ENCODE measurements around the gene TNK2.

The TNK2 gene

DNA sequence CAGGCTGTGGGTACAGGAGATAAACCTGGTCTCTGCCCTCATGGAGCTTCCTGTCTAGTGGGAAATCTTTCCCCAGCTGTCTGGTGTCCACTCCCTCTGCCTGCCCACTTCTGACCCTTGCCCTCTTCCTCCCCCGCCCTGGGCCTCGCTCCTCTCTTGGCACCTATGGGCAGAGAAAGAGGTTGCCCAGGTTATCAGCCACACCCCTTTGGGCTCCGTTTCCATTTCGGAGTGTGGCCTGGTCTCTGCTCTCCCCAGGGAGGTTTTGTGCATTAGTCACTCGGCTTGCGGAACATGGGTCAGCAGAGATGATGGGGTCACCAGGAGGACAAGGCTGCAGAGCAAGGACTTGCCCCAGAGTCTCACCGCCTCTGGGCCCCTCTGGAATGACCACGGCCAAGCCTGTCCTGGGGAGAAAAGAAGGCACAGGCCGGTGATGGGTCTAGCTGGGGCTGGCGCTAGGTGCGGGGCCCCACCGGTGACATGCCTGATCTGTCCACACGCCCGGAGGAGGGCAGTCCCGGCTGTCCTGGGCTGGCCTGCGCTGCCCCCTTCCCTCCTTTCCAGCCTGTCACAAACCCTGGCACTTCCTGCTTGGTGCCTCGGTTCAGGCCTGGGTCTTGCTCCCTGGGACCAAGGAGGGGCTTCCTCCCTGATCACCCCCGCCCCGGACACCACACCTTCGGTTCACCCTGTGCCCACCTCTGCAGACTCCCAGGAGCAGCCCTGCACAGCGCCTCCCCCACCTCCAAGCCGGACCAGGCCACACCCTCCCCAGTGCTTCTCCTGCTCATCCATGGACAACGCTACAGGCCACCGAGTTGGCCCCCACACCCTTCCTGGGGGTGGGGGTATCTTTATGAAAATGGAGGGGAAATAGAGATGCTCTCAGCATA, 61.0 kb downstream of the TNK2 start:
- H3K9me3 ChIP-seq (ENCODE audit: low read length): peaks cover 2% of the 10 kb centered on the region
- no peaks in the 10 kb centered on the region for H3K36me3 ChIP-seq (ENCODE audit: insufficient read depth, low read length)
- peaks cover 2% of the 10 kb centered on the region for H3K4me1 ChIP-seq (ENCODE audit: insufficient read depth, low read length)
- H2AFZ ChIP-seq (ENCODE audit: low read depth, low read length): no peak overlapping the region
- no peak overlapping the region for H3K4me3 ChIP-seq (ENCODE audit: low read length)
- H3K27me3 ChIP-seq (ENCODE audit: insufficient read depth, low read length): peaks cover under 1% of the 10 kb centered on the region

DNA sequence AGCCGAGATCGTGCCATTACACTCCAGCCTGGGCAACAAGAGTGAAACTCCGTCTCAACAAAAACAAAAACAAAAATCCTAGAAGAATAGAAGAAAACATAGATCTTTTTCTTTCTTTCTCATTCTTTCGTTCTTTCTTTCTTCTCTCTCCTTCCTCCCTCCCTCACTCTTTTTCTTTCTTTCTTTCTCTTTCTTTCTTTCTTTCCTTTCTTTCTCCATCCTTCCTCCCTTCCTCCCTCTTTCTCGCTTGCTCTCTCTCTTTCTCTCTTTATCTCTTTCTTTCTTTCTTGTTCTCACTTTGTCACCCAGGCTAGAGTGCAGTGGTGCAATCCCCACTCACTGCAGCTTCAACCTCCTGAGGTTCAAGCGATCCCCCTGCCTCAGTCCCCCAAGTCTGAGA, 62.9 kb downstream of the TNK2 start:
- Histone ChIP-seq H3K27me3 (ENCODE audit: insufficient read depth, low read length) (no peaks in the 10 kb centered on the region), H3K4me3 (ENCODE audit: low read length) (no peak overlapping the region), H3K36me3 (ENCODE audit: insufficient read depth, low read length) (no peaks in the 10 kb centered on the region), H3K9me3 (ENCODE audit: low read length) (peaks cover 2% of the 10 kb centered on the region), H3K4me1 (ENCODE audit: insufficient read depth, low read length) (no peaks in the 10 kb centered on the region), H2AFZ (ENCODE audit: low read depth, low read length) (no peak overlapping the region)

DNA sequence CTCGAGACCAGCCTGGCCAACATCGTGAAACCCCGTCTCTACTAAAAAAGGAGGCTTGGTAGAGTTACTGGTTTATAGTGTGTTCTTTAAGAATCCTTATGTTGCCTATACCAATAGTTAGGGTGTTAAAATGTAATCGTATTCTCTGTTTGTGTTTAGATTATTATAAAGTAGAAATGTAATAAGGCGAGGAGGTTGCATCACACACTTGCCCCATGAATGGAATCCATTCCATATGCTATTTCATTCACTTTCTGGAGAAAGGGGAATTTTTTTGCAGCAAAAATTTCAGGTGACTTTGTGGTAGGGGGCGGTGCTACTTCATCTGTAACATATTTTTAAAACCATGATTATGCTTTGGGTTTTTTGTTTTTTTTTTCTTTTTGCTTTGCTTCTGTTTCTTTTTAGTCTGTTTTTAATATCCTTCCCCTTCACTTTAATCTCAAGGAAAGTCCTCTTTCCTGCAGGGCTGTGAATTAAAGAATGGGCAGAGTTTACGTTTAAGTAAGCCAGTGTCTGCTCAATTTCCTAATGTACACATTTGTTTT, 63.6 kb downstream of the TNK2 start:
- Histone ChIP-seq H3K9me3 (ENCODE audit: low read length) (peaks cover 2% of the 10 kb centered on the region), H3K27me3 (ENCODE audit: insufficient read depth, low read length) (peaks cover 1% of the 10 kb centered on the region), H3K4me3 (ENCODE audit: low read length) (no peak overlapping the region), H2AFZ (ENCODE audit: low read depth, low read length) (no peak overlapping the region), H3K36me3 (ENCODE audit: insufficient read depth, low read length) (no peaks in the 10 kb centered on the region), H3K4me1 (ENCODE audit: insufficient read depth, low read length) (peaks cover 1% of the 10 kb centered on the region)

DNA sequence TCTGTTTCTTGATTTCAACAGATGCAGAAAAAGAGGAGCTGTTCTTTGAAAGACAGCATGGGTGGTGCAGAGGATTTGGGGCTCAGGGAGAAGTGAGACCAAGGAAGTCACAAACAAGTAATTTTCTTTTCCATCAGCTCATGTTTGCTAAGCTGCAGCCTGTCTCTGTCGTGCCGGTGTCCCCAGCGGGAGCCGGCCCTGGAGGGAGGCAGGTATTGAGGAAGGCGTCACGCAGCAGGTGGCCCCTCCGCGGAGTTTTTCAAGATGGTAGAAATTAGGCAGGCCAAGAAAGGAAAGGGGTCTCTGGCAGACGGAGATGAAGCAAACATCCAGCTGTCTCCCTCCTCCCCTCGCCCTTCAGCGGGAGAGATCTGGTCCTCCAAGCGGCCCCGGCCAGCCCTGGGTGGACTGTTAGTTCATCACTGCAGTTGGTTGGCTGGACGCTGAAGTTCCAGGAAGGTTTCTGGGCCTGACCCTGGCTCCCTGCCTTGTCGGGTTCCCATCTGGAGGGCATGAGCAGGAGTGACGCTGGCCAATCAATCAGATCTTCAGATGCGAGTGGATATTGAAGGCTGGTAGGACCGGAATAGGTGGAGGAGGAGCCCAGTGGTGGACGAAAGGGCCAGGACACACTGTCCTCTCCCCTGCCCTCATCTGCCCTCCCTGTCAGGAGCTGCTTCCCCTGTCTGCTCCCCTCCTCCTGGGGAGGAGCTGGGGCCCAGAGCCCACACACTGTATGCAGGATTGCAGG, 68.9 kb downstream of the TNK2 start:
- no peaks in the 10 kb centered on the region for H3K36me3 ChIP-seq (ENCODE audit: insufficient read depth, low read length)

DNA sequence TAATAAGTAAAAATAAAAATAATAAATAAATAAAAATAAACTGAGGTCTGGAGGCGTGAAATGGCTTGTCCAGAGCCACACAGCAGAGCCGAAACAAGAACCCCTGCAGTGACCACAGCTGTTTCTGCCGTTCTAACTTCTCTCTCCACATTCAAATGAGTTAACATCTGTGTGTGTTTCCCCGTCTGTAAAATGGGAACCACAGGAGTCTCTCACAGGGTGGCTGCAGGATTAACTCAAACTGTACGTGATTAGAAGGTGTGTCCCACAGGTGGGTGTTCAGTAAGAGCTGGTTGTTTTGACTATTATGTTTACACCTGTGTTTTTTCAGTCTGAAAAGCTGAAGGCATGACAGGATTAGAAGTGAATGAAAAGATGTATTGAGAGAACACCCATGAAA, 69.6 kb downstream of the TNK2 start:
- H3K9me3 ChIP-seq (ENCODE audit: low read length): peaks cover 4% of the 10 kb centered on the region
- H3K4me3 ChIP-seq (ENCODE audit: low read length): no peak overlapping the region
- H3K36me3 ChIP-seq (ENCODE audit: insufficient read depth, low read length): no peaks in the 10 kb centered on the region
- H2AFZ ChIP-seq (ENCODE audit: low read depth, low read length): no peak overlapping the region
- peaks cover 2% of the 10 kb centered on the region for H3K4me1 ChIP-seq (ENCODE audit: insufficient read depth, low read length)
- H3K27me3 ChIP-seq (ENCODE audit: insufficient read depth, low read length): peaks cover 5% of the 10 kb centered on the region

More for the DNA sequence above, 68.9 kb downstream of the TNK2 start:
- H3K9me3 ChIP-seq (ENCODE audit: low read length): peaks cover 4% of the 10 kb centered on the region
- H3K27me3 ChIP-seq (ENCODE audit: insufficient read depth, low read length): peaks cover 5% of the 10 kb centered on the region
- H3K4me3 ChIP-seq (ENCODE audit: low read length): no peak overlapping the region
- H2AFZ ChIP-seq (ENCODE audit: low read depth, low read length): no peak overlapping the region
- H3K4me1 ChIP-seq (ENCODE audit: insufficient read depth, low read length): peaks cover 2% of the 10 kb centered on the region

DNA sequence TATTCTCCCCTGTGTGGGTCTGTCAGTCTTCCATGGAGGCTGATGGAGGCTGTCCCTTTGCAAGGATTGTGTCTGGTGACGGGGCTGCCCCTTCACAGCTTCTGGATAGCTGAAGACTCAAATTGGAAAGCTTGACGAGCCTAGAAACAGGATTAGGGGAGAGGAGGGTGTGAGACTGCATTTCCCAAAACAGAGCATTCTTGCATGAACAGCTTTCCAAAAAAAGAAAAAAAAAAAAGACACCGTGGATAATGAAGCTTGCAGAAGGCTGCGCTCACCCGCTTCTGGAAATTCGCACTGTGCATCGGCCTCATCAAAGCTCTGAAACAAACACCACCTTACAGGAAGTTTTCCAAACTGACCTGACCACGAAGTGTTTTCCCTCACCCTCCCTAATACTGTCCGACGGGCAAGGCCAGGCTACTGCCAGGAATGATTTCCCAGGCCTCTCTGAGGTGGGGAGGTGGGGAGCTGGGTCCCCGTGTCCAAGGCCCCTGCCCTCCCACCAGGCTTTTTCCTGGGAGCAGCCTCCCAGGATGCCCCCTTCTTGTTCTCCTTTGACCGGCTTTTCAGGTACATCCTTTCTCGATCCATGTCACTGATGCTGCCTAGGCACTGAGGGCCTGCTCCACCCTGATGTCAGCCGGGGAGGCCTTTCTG, 71.7 kb downstream of the TNK2 start:
- Histone ChIP-seq H3K4me3 (ENCODE audit: low read length) (no peak overlapping the region), H2AFZ (ENCODE audit: low read depth, low read length) (no peak overlapping the region), H3K36me3 (ENCODE audit: insufficient read depth, low read length) (no peaks in the 10 kb centered on the region), H3K9me3 (ENCODE audit: low read length) (peaks cover 3% of the 10 kb centered on the region), H3K4me1 (ENCODE audit: insufficient read depth, low read length) (peaks cover 2% of the 10 kb centered on the region), H3K27me3 (ENCODE audit: insufficient read depth, low read length) (peaks cover 5% of the 10 kb centered on the region)

DNA sequence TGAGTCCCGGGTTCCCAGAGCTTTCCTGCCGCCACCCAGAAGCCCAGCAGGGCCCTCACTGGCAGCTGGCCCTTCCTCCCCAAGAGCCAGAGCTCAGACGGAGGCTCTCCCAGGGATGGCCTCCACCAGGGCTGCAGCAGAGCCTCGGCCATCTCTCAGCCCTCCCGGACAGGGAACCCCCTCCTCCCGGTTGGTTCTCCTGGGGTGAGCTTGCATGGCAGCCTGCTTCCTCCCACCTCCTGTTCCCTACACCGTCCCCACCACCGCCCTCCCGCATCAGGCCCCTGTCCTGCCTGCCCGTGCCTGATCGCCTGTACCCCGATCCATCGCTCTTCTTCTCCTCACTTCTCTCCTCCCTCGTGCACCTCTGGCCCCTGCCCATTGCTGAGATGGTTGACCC, 72.6 kb downstream of the TNK2 start:
- Histone ChIP-seq H2AFZ (ENCODE audit: low read depth, low read length) (no peak overlapping the region), H3K27me3 (ENCODE audit: insufficient read depth, low read length) (peaks cover 5% of the 10 kb centered on the region), H3K36me3 (ENCODE audit: insufficient read depth, low read length) (no peaks in the 10 kb centered on the region), H3K4me3 (ENCODE audit: low read length) (no peak overlapping the region), H3K4me1 (ENCODE audit: insufficient read depth, low read length) (peaks cover 2% of the 10 kb centered on the region), H3K9me3 (ENCODE audit: low read length) (peaks cover 3% of the 10 kb centered on the region)

DNA sequence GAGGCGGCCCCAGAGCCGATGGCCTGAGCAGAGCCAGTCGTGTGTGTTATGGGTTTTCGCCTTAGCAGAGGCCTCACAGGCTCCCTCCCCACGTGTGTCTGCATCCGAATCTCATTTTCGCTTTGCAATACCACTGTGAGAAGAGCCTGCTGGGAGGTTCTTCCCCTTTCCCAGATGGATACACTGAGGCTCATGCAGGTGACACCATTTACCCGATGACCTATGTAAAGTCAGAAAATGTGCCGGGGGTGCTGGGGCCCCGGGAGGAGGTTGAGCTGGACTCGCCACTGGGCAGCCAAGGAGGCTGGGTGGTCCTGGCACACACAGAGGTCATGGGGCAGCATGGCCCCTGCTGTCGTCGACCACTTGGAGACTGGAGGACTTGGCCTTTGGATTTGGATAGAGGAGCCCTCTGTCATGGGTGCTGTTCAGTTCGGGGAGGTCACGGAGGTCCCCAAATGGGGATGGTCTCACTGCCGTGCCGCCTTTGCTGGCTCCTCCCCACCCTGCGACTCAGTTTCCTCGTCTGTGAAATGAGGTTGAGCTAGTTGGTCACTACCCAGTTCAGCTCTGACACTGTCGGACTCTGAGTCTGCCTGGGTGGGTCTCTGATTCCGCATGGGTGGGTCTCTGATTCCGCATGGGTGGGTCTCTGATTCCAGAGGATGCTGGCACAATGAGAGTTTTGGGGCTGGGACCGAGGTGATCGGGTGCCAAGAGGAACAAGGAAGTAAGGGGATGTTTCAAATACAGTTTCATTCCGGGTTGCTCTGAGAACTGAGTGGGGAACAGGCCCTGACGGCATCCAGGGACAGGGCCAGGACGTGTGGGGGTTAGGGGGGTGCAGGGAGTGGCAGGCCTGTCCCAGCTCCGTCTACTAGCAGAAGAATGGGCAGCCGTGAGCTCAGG, 73.4 kb downstream of the TNK2 start:
- peaks cover 3% of the 10 kb centered on the region for H3K9me3 ChIP-seq (ENCODE audit: low read length)
- no peaks in the 10 kb centered on the region for H3K36me3 ChIP-seq (ENCODE audit: insufficient read depth, low read length)
- H3K4me3 ChIP-seq (ENCODE audit: low read length): no peak overlapping the region
- no peak overlapping the region for H2AFZ ChIP-seq (ENCODE audit: low read depth, low read length)
- H3K4me1 ChIP-seq (ENCODE audit: insufficient read depth, low read length): peaks cover 2% of the 10 kb centered on the region
- peaks cover 5% of the 10 kb centered on the region for H3K27me3 ChIP-seq (ENCODE audit: insufficient read depth, low read length)

DNA sequence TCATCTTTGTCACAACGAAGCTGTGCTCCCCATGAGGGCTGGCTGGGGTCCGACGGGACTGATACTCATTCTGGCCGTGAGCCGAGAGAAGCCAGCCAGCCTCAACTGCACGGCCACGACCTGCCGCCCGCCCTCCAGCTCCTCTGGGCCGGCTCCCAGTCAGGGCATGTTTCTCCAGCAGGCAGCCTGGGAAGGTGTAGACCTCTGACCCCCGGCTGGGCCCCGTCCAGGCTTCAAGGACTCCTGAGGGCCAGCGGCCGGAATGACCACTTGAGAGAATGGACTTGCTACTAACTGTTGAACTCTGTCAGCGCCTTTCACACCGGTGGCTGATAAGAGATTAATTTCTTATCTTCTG, 78.5 kb downstream of the TNK2 start:
- Histone ChIP-seq H3K9me3 (ENCODE audit: low read length) (no peaks in the 10 kb centered on the region), H3K4me3 (ENCODE audit: low read length) (no peak overlapping the region), H2AFZ (ENCODE audit: low read depth, low read length) (no peak overlapping the region), H3K36me3 (ENCODE audit: insufficient read depth, low read length) (no peaks in the 10 kb centered on the region), H3K27me3 (ENCODE audit: insufficient read depth, low read length) (peaks cover 8% of the 10 kb centered on the region), H3K4me1 (ENCODE audit: insufficient read depth, low read length) (no peaks in the 10 kb centered on the region)

DNA sequence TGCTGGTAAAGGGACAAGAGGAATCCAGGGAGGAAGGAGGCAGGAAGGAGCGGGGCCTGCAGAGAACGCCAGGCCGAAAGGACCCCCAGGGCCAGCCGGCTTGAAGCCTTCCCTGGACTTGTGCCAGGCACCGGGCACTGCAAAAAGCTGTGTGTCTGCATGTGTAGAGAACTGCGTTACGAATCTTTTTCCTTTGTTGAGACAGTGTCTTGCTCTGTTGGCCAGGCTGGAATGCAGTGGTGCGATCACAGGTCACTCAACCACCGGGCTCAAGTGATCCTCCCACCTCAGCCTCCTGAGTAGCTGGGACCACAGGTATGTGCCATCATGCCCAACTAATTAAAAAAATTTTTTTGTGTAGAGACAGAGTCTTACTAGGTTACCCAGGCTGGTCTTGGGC, 79.6 kb downstream of the TNK2 start:
- Histone ChIP-seq H3K4me1 (ENCODE audit: insufficient read depth, low read length) (no peaks in the 10 kb centered on the region), H3K27me3 (ENCODE audit: insufficient read depth, low read length) (peaks cover 9% of the 10 kb centered on the region), H3K4me3 (ENCODE audit: low read length) (no peak overlapping the region)

DNA sequence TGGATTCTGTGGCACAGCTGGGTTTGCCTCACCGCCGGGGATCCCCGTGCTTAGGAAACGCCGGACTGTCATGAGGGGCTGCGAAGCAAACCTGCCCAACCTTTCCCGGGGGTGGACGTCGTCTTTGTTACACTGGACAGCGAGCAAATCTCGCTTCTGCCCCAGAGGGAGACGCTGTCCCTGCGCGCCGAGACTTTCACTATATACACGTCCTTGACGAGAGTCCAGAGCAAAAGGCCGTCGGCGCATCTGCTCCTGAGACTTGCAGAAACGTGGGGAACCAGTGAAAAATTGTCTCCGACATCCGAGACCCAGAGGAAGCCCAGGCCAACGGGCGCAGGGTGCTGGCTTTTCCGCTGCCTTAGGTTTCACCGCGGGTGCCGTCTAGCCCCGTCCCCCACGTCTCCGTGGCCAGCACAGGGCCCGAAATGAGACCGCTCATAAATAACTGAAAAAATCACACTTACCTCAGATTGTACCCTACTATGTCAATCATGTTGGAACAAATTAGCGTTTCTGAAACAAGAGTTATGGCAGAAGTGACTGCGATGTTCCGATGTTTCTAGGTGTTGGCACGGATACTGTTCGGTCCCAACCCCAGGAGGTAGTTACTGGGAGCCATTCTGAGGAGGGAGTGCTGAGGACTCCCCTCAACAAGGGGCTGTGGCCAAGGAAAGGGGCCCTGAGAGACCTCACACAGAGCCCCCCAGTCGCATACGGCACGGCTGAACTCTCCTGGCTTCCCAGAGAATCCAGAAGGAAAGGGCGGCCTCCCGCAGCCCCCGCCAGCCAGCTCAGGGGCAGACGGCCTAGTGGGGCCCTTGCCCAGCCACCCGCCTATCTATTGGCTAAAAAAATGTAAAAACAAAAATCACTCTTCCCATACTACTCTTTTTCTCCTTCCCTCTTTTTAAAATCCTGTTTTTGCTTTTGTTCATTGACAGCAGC, 82.2 kb downstream of the TNK2 start:
- H3K4me3 ChIP-seq (ENCODE audit: low read length): no peak overlapping the region
- H3K27me3 ChIP-seq (ENCODE audit: insufficient read depth, low read length): peaks cover 12% of the 10 kb centered on the region
- no peaks in the 10 kb centered on the region for H3K9me3 ChIP-seq (ENCODE audit: low read length)
- no peak overlapping the region for H2AFZ ChIP-seq (ENCODE audit: low read depth, low read length)
- no peaks in the 10 kb centered on the region for H3K36me3 ChIP-seq (ENCODE audit: insufficient read depth, low read length)
- H3K4me1 ChIP-seq (ENCODE audit: insufficient read depth, low read length): no peaks in the 10 kb centered on the region

More for the DNA sequence above, 79.6 kb downstream of the TNK2 start:
- no peaks in the 10 kb centered on the region for H3K9me3 ChIP-seq (ENCODE audit: low read length)
- H3K36me3 ChIP-seq (ENCODE audit: insufficient read depth, low read length): no peaks in the 10 kb centered on the region
- H2AFZ ChIP-seq (ENCODE audit: low read depth, low read length): no peak overlapping the region

Data from neuron (in vitro differentiated cells).